SKM-1 (cell line): Measurements from ENCODE around the gene PGAP2.

Experiments
- DNase-seq: peaks from one replicate; lab custom pipeline; 2025; ENCODE audit not compliant: unreplicated experiment; lab: John Stamatoyannopoulos, UW

The PGAP2 gene

GRCh38 chr11:3831378-3832239 is 23.2 kb downstream of the PGAP2 start:
- no peak for DNase-seq

DNA sequence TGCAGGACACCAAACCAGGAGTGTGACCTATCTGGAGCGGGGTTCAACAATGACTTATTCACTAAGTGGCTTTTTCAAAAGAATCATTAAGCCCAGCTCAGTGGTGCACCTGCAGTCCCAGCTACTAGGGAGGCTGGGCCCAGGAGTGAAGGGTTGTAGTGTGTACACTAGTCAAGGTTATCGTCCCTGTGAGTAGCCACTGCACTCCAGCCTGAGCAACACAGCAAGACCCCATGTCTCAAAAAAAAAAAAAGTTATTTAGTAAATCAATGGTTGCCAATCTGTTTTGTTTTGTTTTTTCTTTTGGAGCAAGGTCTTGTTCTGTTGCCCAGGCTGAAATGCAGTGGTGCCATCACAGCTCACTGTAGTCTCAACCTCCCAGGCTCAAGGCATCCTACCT is 24.5 kb downstream of the PGAP2 start:
- no peak for DNase-seq

DNA sequence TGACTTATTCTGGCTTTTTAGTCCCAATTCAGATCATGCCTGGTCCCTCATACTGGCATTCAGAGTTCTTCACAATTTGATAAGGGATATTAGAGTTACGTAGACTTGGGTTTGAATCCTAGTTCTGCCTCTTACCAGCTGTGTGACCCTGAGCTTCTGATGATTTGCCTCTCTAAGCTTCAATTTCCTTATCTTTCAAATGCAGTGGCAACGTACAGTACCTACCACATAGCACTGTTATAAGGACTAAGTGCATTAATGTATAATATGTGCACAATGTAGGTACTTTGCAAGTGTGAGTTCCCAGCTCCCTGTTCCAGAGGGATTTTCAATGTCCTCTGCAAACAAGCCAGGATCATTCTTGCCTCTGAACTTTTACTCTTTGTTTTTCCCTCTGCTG is 25.1 kb downstream of the PGAP2 start:
- no peak for DNase-seq

GRCh38 chr11:3834349-3834663 is 25.9 kb downstream of the PGAP2 start:
- DNase-seq: no peak

GRCh38 chr11:3834664-3835461 is 26.5 kb downstream of the PGAP2 start:
- peak; percentile 86 for DNase-seq

DNA sequence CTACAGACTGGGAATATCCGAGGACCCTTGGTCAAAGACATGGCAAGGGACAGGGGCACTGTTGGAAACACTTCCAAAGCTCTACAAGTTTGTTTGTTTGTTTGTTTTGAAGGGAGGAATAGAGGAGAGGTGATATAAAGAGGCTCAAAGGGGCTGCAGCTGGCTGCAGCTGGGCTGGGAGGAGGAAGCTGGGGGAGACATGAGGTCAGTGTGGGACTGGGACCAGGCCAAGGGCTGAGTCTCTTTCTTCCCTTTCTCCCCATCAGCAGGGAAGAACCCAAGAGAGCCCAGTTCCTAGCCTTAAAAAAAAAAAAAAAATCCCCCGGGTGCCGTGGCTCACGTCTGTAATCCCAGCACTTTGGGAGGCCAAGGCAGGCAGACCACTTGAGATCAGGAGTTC is 27.4 kb downstream of the PGAP2 start:
- DNase-seq: no peak

DNA sequence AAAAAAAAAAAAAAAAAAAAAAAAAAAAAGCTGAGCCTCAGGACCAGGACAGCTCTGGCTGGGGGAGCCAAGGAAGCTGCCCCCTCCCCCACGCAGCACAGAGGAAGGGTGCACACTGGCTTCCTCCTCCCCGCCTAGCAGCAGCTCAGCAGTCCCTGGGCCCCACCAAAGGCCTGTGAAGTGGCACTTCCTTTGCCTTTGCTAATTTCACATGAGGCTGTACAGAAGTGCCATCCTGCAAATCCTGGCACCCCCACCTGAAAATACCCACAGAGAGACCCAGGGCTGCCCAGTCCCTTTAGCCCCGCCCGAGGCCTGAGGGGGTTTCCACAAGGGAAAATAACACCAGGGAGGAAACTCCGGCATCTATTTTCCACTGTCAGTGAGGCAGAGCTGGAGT is 28.5 kb downstream of the PGAP2 start:
- peak; percentile 56 for DNase-seq

DNA sequence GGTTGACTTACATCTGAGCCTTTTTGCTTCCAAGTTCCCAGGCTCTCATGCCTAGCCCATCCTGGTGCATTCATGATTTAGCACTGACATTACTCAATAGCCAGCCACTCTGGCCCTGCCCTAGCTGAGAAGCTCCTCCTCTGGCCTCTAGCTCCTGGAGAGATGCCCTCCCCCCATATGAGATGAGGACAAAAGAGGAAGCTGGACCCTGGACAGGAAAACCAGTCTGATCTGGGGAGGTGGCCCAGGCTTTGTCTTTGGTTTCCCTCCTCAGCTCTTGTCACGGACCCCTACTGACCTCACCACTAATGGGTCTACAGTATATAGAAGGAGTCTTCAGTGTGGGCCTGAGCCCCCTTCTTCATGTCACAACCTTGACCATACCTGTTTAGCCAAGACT is 29.4 kb downstream of the PGAP2 start:
- DNase-seq: peak; percentile 94

DNA sequence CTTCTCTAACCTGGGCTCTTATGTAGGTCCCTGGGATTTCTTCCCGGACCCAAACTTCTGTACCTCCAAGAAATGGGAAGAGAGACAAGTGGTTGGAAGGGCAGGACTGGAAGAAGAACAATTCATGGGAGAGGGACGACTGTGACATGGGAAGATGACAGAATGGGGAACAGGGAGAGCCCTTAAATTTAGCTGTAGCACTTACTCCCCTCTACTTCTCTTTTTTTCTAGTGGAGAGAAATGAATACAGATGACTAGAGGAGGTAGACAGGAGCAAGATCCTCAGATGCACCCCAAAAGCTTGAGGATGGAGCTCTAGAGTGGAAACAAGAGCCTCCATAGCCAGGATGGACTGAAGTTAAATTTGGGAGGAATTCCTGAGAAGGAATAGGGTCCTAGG is 30.1 kb downstream of the PGAP2 start:
- no peak for DNase-seq

- DNase-seq: no peak
Observed at GRCh38 chr11:3840004-3840869, 31.9 kb downstream of the PGAP2 start.

- DNase-seq: peak; percentile 85
Observed at GRCh38 chr11:3840870-3841425, 32.6 kb downstream of the PGAP2 start, which contains the start of gene RHOG. TSS of gene RHOG (minus strand) at chr11:3840959. CDS start at chr11:3828138, 12,821 bp downstream.

DNA sequence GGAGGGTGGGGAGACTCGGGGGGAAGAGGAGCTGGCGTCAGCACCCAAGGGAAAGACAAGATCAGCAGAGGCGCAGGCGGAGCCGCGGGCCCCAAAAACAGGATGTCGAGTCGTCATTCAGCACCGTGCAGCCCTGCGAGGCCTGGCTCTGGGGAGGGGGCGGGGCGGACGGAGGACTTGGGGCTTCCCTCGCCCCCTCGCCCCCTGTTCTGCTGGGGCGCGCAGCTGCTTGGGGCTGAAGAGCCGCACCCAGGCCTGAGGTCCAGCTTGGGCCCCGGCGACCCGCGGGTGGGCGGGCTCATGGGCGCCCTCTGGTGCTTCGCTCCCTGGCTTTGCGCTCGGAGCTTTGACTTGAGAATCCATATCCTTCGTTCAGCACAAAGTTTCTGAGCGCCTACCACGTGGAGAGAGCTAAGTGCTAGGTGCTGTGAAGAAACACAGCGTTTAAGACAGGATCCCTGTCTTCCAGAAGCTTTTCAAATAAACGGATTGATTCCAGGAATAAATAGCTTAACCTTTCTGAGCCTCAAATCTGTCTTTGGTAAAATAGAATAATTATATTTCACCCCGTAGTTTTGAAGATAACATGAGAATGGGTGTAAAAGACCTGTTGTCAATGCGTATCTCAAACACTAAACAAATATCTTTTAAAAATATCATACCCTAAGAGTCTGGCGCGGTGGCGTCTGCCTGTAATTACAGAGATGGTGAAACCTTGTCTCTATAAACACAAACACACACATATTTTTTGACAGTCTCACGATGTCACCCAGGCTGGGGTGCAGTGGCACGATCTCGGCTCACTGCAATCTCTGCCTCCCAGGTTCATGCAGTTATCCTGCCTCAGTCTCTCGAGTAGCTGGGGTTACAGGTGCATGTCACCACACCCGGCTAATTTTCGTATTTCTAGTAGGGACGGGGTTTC is 33.3 kb downstream of the PGAP2 start:
- DNase-seq: peak; percentile 78

GRCh38 chr11:3843326-3843725 is 35.0 kb downstream of the PGAP2 start:
- DNase-seq: no peak

- DNase-seq: no peak
Observed at GRCh38 chr11:3845246-3845645, 36.9 kb downstream of the PGAP2 start.

DNA sequence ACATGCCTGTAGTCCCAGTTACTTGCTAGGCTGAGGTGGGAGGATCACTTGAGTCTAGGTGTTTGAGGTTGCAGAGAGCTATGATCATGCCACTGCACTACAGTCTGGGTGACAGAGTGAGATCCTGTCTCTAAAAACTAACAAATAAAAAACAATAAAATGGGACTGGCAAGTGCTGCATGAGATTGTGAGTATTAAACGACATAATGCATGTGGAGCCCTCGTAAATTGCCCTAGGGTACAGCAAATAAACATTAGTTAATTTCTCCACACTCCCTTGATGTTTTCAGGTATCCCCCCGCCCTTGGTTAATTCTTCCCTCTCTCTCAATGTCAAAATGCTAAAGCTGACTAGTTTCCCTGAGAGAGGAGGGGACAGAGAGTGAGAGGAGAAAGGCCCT is 37.3 kb downstream of the PGAP2 start:
- DNase-seq: no peak

DNA sequence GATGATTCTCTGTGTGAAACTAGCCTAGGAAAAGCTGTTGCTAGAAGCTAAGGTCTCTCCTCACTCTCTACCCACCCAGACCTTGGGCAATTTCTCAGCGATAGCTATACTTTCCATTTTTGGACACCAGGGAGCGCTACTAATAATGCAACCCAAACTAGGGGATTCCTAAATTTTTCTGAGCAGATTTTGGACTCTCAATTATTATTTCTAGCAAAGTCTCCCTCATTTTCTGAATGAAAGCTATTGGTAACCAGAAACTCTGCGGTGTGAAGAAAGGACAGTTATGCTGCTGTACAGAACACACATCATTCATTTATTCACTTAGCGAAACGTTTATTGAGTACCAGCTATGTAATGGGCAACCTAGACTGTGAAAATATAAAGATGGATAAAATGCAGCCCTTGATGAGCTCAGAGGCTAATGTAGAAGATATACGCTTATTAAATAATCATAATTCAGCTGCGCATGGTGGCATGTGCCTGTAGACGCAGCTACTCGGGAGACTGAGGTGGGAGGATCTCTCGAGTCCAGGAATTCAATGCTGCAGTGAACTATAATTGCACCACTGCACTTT is 41.0 kb downstream of the PGAP2 start:
- peak; percentile 76 for DNase-seq

GRCh38 chr11:3853545-3853842 is 45.1 kb downstream of the PGAP2 start:
- no peak for DNase-seq

- no peak for DNase-seq
Observed at GRCh38 chr11:3853899-3854659, 45.7 kb downstream of the PGAP2 start.

- DNase-seq: no peak
Observed at GRCh38 chr11:3854660-3854976, 46.3 kb downstream of the PGAP2 start.
